ENCODE data around the gene CDH4. TPM values are rescaled to one million over a fixed set of nuclear protein-coding genes. Genes with fewer than 3 reads are reported as not detected.

The CDH4 gene
- total RNA-seq, 1 experiment from 2014 or later = 0.12 TPM

DNA sequence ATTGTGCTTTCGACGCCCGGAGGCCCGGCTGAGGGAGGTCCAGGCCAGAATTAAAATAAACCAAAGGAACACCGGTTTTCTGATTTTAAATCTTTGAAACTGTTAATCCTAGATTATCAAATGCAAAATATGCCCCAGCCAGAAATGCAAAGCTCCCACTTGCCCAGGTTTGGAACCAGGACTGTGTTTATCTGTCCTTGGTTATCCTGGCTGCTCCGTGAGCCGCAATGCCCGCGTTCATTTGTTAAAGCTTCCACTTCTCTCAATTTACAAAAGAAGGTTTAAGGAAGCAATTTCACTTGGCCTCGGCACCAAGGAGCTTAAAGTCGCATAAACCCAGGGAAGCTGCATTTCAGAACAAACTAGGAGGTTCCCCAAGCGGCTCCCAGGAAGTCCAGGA, 563.6 kb downstream of the CDH4 start:
- no peak for DNase-seq (ENCODE audit: low read depth)

GRCh38 chr20:61816606-61817460, 564.8 kb downstream of the CDH4 start:
- DNase-seq (ENCODE audit: low read depth) = no peak

- no peak for DNase-seq (ENCODE audit: low read depth)
These were observed 565.5 kb downstream of the CDH4 start for GRCh38 chr20:61817575-61817974.

- DNase-seq (ENCODE audit: low read depth) = no peak
These were observed 566.9 kb downstream of the CDH4 start for GRCh38 chr20:61818746-61819573.

- no peak for DNase-seq (ENCODE audit: low read depth)
These were observed 567.4 kb downstream of the CDH4 start for GRCh38 chr20:61819574-61819846.

DNA sequence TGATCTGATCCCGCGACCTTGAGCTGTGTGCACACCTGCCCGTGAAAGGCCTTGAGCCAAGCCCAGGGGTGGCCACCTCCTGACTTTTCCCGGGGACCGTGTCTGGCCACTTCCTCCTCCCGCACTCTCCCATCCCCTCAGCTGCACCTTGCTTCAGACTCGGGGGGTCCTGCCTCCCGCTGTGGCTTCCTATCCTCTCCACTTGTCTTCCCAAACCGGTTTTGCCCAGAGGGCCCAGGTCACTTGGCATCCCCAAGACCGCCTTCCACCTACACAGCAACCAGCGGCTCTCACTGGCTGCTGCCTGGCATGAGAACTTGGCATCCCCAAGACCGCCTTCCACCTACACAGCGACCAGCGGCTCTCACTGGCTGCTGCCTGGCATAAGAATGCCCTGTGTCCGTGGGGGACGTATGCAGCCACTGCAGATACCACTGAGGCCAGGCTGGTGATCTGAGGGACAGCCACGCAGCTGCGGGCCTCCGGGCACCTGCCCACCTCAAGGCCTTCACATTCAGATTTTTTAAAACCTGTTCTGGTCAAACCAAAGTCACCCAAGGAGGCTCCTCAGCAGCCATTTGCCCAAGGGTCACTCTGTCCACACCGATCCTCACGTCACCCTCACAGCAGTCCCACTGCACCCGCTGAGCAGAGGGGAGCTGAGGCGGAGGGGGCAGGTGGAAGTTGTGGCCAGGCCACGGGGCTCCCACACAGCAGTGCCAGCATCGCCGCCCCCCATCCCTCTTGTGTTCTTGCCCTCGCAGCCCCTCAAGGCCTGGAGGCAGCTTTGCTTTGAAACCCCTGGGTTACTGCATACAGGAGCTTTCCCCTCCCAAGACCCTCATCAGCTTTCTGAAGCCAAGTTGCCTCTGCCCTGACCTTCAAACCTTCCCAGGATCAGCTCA, 568.1 kb downstream of the CDH4 start:
- DNase-seq (ENCODE audit: low read depth) = no peak

GRCh38 chr20:61821735-61822134, 569.7 kb downstream of the CDH4 start:
- DNase-seq (ENCODE audit: low read depth) = no peak

DNA sequence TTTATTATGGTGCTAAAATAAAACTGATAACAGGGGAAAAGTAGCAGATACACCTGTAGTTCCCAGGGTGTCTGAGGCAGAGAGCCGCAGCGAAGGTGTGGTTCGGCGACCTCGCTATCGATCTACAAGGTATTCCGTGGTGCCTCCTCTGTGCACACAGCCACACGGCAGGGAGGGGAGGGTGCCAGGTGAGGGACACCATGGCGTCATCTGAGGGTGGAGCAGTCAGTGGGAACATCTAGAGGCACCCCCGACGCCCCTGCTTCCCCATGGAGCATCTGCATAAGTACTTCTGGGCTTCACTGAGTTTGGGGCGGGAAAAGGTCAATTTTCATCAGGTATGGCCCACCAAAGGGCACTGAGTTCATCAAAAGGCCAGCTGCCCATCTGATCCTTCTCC, 570.3 kb downstream of the CDH4 start:
- no peak for DNase-seq (ENCODE audit: low read depth)

DNA sequence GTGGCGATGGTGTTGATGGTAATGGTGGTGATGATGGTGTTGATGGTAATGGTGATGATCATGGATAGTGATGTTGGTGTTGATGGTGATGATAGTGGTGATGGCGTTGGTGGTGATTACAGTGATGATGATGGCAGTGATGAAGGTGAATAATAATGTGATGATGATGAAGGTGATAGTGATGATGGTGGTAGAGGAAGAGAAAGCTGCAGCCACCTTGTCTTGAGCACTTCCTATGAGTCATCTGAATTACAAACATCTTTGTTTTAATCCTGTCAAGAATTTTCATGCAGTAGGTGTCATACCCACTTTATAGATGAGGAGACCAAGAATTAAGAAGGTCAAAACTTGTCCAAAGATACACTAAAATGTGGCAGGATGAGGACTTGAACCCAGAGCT, 571.2 kb downstream of the CDH4 start:
- no peak for DNase-seq (ENCODE audit: low read depth)

DNA sequence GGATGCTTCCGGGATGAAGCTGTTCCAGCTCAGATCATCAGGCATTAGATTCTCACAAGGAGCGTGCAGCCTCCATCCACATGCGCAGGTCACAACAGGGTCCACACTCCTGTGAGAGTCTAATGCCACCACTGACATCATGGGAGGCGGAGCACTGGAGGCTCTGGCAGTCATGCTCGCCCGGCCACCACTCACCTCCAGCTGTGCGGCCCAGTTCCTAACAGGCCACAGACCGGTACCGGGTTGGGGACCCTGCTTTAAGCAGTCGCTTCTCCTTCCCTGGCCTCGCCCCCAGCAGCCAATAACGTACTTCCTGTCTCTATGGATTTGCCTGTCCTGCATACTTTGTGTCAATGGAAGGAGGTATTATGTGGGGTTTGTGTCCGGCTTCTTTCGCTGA, 576.8 kb downstream of the CDH4 start:
- no peak for DNase-seq (ENCODE audit: low read depth)

GRCh38 chr20:61829526-61829925, 577.5 kb downstream of the CDH4 start:
- no peak for DNase-seq (ENCODE audit: low read depth)

- DNase-seq (ENCODE audit: low read depth) = no peak
These were observed 578.3 kb downstream of the CDH4 start for GRCh38 chr20:61830241-61830930.

- no peak for DNase-seq (ENCODE audit: low read depth)
These were observed 578.9 kb downstream of the CDH4 start for GRCh38 chr20:61830991-61831390.

GRCh38 chr20:61832181-61832580, 580.1 kb downstream of the CDH4 start:
- DNase-seq (ENCODE audit: low read depth) = no peak

DNA sequence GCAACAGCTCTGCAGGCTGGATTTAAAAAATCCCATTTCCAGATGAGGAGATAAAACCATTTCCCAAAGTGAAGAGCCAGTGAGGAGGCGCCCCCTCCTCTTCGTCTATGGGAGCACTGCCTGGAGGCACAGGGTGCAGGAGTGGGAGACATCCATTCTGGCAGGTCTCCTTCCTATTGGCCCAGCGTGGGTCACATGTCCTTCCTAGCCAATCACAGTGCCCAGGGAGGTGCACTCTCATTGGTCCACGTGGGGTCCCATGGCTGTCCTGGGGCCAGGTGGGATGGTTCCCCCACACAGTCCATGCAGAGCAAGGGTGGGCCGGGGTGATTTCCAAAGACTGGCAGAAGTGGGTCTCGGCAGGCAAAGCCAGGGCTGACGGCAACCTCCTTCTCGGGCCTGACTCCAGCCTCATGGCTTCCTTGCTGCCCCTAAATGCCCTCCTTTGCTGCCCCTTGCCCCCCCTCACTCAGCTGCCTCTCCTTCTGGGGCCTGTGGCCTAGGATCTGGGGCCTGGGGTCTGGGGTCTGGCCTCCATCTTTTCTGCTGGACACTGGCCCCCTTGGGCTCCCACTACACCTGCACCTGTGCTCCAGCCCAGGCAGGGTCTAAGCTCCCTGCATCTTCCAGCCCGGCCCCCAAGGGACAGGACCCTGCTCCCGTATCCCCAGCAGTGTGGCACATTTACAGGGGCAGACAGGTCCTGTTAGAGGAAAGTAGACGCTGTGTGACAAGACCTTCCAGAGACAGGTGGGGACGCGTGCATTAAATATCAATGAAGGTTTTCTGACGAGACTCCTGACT, 581.9 kb downstream of the CDH4 start:
- no peak for DNase-seq (ENCODE audit: low read depth)

DNA sequence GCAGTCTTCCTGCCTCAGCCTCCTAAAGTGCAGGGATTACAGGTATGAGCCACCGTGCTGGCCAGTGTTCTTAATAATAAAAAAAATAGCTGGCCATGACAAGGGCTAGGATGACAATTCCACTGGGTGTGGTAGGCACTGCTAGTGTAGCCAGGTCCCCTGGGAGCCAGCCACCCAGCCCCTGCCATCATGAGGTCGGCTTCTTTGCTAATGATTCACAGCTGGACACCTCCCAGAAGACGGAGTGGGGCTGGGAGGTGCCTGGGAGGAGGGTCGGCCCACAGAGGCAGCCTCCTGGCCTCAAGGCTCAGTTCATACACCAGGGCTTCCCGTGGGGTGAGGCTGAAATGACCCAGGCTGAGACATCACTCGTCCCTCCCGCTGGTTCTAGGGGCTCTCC, 583.2 kb downstream of the CDH4 start:
- no peak for DNase-seq (ENCODE audit: low read depth)

- DNase-seq (ENCODE audit: low read depth) = no peak
These were observed 583.8 kb downstream of the CDH4 start for GRCh38 chr20:61835791-61836350.

GRCh38 chr20:61837200-61837599, 585.1 kb downstream of the CDH4 start:
- DNase-seq (ENCODE audit: low read depth) = no peak

- DNase-seq (ENCODE audit: low read depth) = no peak
These were observed 587.3 kb downstream of the CDH4 start for GRCh38 chr20:61839223-61839911.

All from RPMI7951 (cell line).